Parathyroid adenoma (tissue), 2 donors: ENCODE data around the gene SPEN.
"Not testable (repeated sequence)": the region's sequence is repeated elsewhere in the genome, so short reads cannot be mapped to it uniquely, and the experiment has no call there.

Experiments
- H2AFZ ChIP-seq: fragments of 300-600 bp; sonication (generic); one replicate; pipeline ENCODE4 v1.7.0; 2017; ENCODE audit warnings: antibody characterized with exemption, mild to moderate bottlenecking
- H3K27ac ChIP-seq: fragments of 300-600 bp; sonication (generic); one replicate; pipeline ENCODE4 v1.7.0; 2017
- H3K27me3 ChIP-seq: fragments of 300-600 bp; sonication (generic); one replicate; pipeline ENCODE4 v1.7.0; 2017; ENCODE audit warnings: low read length; ENCODE audit not compliant: control insufficient read depth, insufficient read depth
- H3K36me3 ChIP-seq: fragments of 300-600 bp; sonication (generic); one replicate; pipeline ENCODE4 v1.7.0; 2017; ENCODE audit warnings: low read length; ENCODE audit not compliant: control insufficient read depth, insufficient read depth
- H3K4me1 ChIP-seq: fragments of 300-600 bp; sonication (generic); one replicate; pipeline ENCODE4 v1.7.0; 2017; ENCODE audit warnings: control low read depth
- H3K4me2 ChIP-seq: fragments of 300-600 bp; sonication (generic); one replicate; pipeline ENCODE4 v1.7.0; 2017; ENCODE audit warnings: low read length
- H3K4me3 ChIP-seq: fragments of 300-600 bp; sonication (generic); one replicate; pipeline ENCODE4 v1.7.0; 2017; ENCODE audit warnings: low read depth, low read length
- H3K79me2 ChIP-seq: fragments of 300-600 bp; sonication (generic); one replicate; pipeline ENCODE4 v1.7.0; 2017; ENCODE audit warnings: control low read depth
- H3K9ac ChIP-seq: fragments of 300-600 bp; sonication (generic); one replicate; pipeline ENCODE4 v1.7.0; 2017; ENCODE audit warnings: mild to moderate bottlenecking
- H3K9me3 ChIP-seq: fragments of 300-600 bp; sonication (generic); one replicate; pipeline ENCODE4 v1.7.0; 2017; ENCODE audit warnings: low read length; ENCODE audit not compliant: control insufficient read depth
- CTCF ChIP-seq: fragments of 300-600 bp; sonication (generic); IDR thresholded peaks from one replicate; pipeline ENCODE4 v1.7.0; 2017; ENCODE audit warnings: antibody characterized with exemption, mild to moderate bottlenecking
- donor health status: primary hyperparathyroidism.

Gene SPEN

GRCh38 chr1:15900662-15901279 is 53.3 kb downstream of the SPEN start:
- Histone ChIP-seq H3K79me2 (peaks cover 29% of the 10 kb centered on the region), H3K27me3 (no peaks in the 10 kb centered on the region), H2AFZ (no peak overlapping the region), H3K36me3 (no peaks in the 10 kb centered on the region), H3K9me3 (no peaks in the 10 kb centered on the region), H3K4me2 (no peak overlapping the region), H3K9ac (no peak overlapping the region), H3K4me1 (no peaks in the 10 kb centered on the region), H3K27ac (no peak overlapping the region), H3K4me3 (no peak overlapping the region)
- no peak for TF ChIP-seq CTCF

GRCh38 chr1:15902882-15903281 is 55.4 kb downstream of the SPEN start:
- Histone ChIP-seq H3K9ac (no peak overlapping the region), H3K4me2 (no peak overlapping the region), H3K4me1 (no peaks in the 10 kb centered on the region), H3K27me3 (no peaks in the 10 kb centered on the region), H2AFZ (no peak overlapping the region), H3K36me3 (no peaks in the 10 kb centered on the region), H3K4me3 (no peak overlapping the region), H3K9me3 (no peaks in the 10 kb centered on the region), H3K27ac (no peak overlapping the region), H3K79me2 (peaks cover 20% of the 10 kb centered on the region)
- no peak for TF ChIP-seq CTCF

GRCh38 chr1:15908597-15908996 is 61.1 kb downstream of the SPEN start:
- Histone ChIP-seq H3K27ac (no peak overlapping the region), H3K79me2 (peaks cover 17% of the 10 kb centered on the region), H3K4me1 (no peaks in the 10 kb centered on the region), H3K9ac (no peak overlapping the region), H3K9me3 (no peaks in the 10 kb centered on the region), H3K27me3 (no peaks in the 10 kb centered on the region), H3K36me3 (no peaks in the 10 kb centered on the region), H3K4me2 (no peak overlapping the region), H3K4me3 (no peak overlapping the region), H2AFZ (no peak overlapping the region)
- no peak for TF ChIP-seq CTCF

GRCh38 chr1:15911141-15911540 is 63.6 kb downstream of the SPEN start:
- no peak overlapping the region for H3K4me3 ChIP-seq
- TF ChIP-seq CTCF: no peak
- H3K9ac ChIP-seq: no peak overlapping the region
- no peak overlapping the region for H3K27ac ChIP-seq
- no peaks in the 10 kb centered on the region for H3K9me3 ChIP-seq
- H2AFZ ChIP-seq: no peak overlapping the region
- no peaks in the 10 kb centered on the region for H3K4me1 ChIP-seq
- peaks cover 17% of the 10 kb centered on the region for H3K79me2 ChIP-seq
- H3K27me3 ChIP-seq: no peaks in the 10 kb centered on the region
- no peak overlapping the region for H3K4me2 ChIP-seq
- no peaks in the 10 kb centered on the region for H3K36me3 ChIP-seq

- H3K79me2 ChIP-seq: peaks cover 17% of the 10 kb centered on the region
- H3K4me2 ChIP-seq: peak overlapping the region; percentile 29
- no peak overlapping the region for H3K4me3 ChIP-seq
- H2AFZ ChIP-seq: no peak overlapping the region
- no peaks in the 10 kb centered on the region for H3K36me3 ChIP-seq
- no peaks in the 10 kb centered on the region for H3K9me3 ChIP-seq
- TF ChIP-seq CTCF: no peak
- H3K9ac ChIP-seq: no peak overlapping the region
- no peaks in the 10 kb centered on the region for H3K4me1 ChIP-seq
- no peak overlapping the region for H3K27ac ChIP-seq
- H3K27me3 ChIP-seq: no peaks in the 10 kb centered on the region
These were observed 64.4 kb downstream of the SPEN start for GRCh38 chr1:15911927-15912326.

- H3K36me3 ChIP-seq, H3K27ac ChIP-seq: not testable (repeated sequence)
These were observed 66.1 kb downstream of the SPEN start for GRCh38 chr1:15913607-15914006.

More at GRCh38 chr1:15913607-15914006, 66.1 kb downstream of the SPEN start:
- H3K4me2 ChIP-seq, H3K27me3 ChIP-seq, H3K9ac ChIP-seq, H3K4me1 ChIP-seq, H3K9me3 ChIP-seq, H3K4me3 ChIP-seq, H2AFZ ChIP-seq: not testable (repeated sequence)
- H3K79me2 ChIP-seq: peaks cover 15% of the 10 kb centered on the region
